ENCODE results near the gene TPK1.

The TPK1 gene

GRCh38 chr7:144414815-144415214, 421.0 kb downstream of the TPK1 start:
- DNase-seq (ENCODE audit: low spot score): no peak

- DNase-seq (ENCODE audit: low spot score): no peak
Measured at GRCh38 chr7:144410441-144410840, 425.4 kb downstream of the TPK1 start.

DNA sequence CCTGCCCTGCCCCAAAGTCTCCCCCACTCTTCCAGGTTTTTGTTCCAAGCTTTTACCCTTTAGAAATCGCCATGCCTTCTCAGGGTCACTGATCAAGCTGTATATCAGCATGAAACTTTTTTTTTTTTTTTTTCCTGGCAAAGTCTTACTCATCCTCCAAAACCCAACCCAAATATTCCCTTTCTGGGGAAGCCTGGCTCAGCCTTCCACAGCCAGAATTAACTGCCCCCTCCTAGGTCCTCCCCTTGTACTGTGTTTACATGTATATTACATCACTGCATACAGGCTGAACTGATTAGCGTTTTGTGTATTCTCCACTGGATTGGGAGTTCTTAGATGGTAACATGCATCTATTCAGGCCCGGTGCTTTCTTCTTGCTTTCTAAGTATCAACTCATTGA, 427.7 kb downstream of the TPK1 start:
- no peak for DNase-seq (ENCODE audit: low spot score)

GRCh38 chr7:144407266-144407931, 428.5 kb downstream of the TPK1 start:
- DNase-seq (ENCODE audit: low spot score): no peak

DNA sequence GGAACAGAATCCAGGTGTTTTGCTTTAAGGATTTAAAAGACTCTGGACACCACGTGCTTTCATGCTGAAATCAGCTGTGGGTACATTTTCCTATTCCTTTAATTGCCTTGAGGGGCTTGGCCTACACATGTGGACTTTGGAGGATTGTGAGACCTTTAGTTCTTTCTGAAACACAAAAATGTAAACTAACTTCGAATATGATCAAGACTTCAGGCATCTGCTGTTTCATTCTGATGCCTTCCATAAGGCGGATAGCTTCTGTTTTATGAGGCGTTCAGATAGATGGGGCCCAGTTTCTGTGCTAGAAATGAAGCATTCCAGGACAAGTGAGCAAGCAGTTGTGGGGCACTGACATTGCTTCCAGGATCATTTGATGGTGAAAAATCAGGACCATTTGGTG, 430.9 kb downstream of the TPK1 start:
- DNase-seq (ENCODE audit: low spot score): no peak

DNA sequence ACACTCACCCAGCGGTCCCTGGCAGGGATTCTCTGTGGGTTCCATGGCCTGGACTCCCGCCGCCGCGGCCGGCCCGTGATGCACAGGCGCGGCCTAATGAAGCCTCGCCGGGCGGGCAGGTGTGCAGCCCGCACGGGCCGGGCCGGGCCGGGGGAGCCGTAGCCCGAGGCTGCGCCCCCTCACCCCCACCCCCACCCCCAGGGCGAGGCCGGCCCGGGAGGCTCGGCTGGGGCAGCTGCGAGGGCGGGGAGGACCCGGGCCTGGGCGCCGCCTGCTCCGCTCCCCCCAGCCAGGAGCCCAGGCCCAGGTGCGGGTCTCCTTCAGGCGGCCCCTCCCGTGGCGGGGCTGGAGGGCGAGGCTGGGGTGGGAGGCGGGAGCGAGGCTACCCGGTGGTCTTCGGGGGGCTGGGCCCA, 432.2 kb downstream of the TPK1 start, which contains the start of gene NOBOX:
Gene NOBOX, minus strand, starts transcription at position 45 of the 413 bp plus-strand sequence.
- DNase-seq (ENCODE audit: low spot score): no peak

GRCh38 chr7:144403102-144403501, 432.8 kb downstream of the TPK1 start:
- no peak for DNase-seq (ENCODE audit: low spot score)

Small RNAs within 50 kb of the gene (small RNA-seq; reads per million reads assigned to genes)
- gene RNU6ATAC40P: 0 reads per million in 2 experiments

Data from SK-N-DZ (cell line).